ENCODE data around the gene MTARC2.
A peak's percentile ranks its signal among the peaks of the same experiment; 100 is the strongest.

The MTARC2 gene

GRCh38 chr1:220748089-220748934 is at the start of gene MTARC2:
Gene MTARC2 (plus strand): TSS chr1:220748322. CDS start chr1:220748532, 210 bp downstream.
- in situ Hi-C loops (cut with HindIII; ENCODE audit: low pct_unique_long_range_greater_than_20kb, low sequenced_read_pairs), result no loop called here
- peak; percentile 86 to 96 for DNase-seq (ENCODE audit: low read depth in 1 of 2, low spot score in 1 of 2)
- TF ChIP-seq JUND (IDR thresholded peaks at IDR 0.05; ENCODE audit: low read depth), result no peak

GRCh38 chr1:220698607-220699016 is 49.5 kb upstream of the MTARC2 start:
- DNase-seq (ENCODE audit: low read depth in 1 of 2, low spot score in 1 of 2), result no peak
- in situ Hi-C loops (cut with HindIII; ENCODE audit: low pct_unique_long_range_greater_than_20kb, low sequenced_read_pairs), result no loop called here
- no peak for TF ChIP-seq JUND (IDR thresholded peaks at IDR 0.05; ENCODE audit: low read depth)

GRCh38 chr1:220699044-220699443 is 49.1 kb upstream of the MTARC2 start:
- in situ Hi-C loops (cut with HindIII; ENCODE audit: low pct_unique_long_range_greater_than_20kb, low sequenced_read_pairs), result no loop called here

GRCh38 chr1:220700556-220701179 is 47.5 kb upstream of the MTARC2 start:
- in situ Hi-C loops (cut with HindIII; ENCODE audit: low pct_unique_long_range_greater_than_20kb, low sequenced_read_pairs), result no loop called here
- DNase-seq (ENCODE audit: low read depth in 1 of 2, low spot score in 1 of 2), result peak in 1 of 2 experiments; percentile 52
- no peak for TF ChIP-seq JUND (IDR thresholded peaks at IDR 0.05; ENCODE audit: low read depth)

More at GRCh38 chr1:220699044-220699443, 49.1 kb upstream of the MTARC2 start:
- TF ChIP-seq JUND (IDR thresholded peaks at IDR 0.05; ENCODE audit: low read depth), result no peak
- DNase-seq (ENCODE audit: low read depth in 1 of 2, low spot score in 1 of 2), result no peak

DNA sequence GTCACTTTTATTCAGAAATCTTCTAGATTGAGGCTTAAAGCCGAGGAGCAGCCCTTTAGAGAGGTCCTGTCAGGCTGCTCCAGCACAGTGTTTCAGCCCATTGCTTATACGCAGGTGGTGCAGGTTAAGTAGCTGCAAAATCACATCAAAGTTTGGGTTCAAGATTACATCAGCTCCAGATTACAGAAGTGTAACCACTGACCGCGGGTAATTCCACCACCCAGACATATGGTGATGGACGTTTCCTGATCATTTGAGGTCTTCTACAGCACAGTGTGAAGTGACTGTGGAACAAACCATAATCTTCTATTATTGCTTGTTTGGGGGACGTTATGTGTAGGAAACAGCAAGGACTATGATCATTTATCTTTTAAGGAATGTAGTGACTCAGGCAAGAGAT is 46.1 kb upstream of the MTARC2 start:
- DNase-seq (ENCODE audit: low read depth in 1 of 2, low spot score in 1 of 2), result no peak
- TF ChIP-seq JUND (IDR thresholded peaks at IDR 0.05; ENCODE audit: low read depth), result no peak
- in situ Hi-C loops (cut with HindIII; ENCODE audit: low pct_unique_long_range_greater_than_20kb, low sequenced_read_pairs), result no loop called here

DNA sequence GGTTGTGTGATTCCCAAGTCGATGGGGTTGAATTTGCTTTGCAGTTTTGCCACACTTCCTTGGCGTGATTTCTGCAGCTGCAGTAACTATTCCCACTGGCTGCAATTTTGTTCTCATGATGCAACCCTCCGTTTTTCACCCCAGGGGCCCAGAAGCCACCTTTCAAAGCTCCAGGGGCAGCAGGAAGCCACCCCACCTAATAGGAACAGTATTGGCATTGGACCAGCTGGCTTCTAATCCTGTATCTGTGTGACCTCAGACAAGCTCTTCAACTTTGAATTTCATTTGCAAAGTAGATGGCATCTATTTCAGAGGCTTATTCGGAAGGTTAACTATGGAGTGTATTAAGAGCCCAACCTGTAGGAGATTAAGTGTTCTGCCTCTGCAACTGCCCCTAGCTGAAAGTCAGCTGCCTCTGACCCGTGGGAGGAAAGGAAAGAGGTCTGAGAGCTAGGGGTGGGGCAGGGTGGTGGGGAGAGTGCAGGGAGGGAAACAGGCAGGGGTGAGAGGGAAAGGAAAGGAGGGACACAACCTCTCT is 45.3 kb upstream of the MTARC2 start:
- in situ Hi-C loops (cut with HindIII; ENCODE audit: low pct_unique_long_range_greater_than_20kb, low sequenced_read_pairs), result no loop called here
- TF ChIP-seq JUND (IDR thresholded peaks at IDR 0.05; ENCODE audit: low read depth), result no peak
- DNase-seq (ENCODE audit: low read depth in 1 of 2, low spot score in 1 of 2), result no peak

GRCh38 chr1:220703305-220703704 is 44.8 kb upstream of the MTARC2 start:
- in situ Hi-C loops (cut with HindIII; ENCODE audit: low pct_unique_long_range_greater_than_20kb, low sequenced_read_pairs), result no loop called here
- DNase-seq (ENCODE audit: low read depth in 1 of 2, low spot score in 1 of 2), result no peak
- TF ChIP-seq JUND (IDR thresholded peaks at IDR 0.05; ENCODE audit: low read depth), result no peak

GRCh38 chr1:220705782-220706181 is 42.3 kb upstream of the MTARC2 start:
- no peak for DNase-seq (ENCODE audit: low read depth in 1 of 2, low spot score in 1 of 2)
- no peak for TF ChIP-seq JUND (IDR thresholded peaks at IDR 0.05; ENCODE audit: low read depth)
- in situ Hi-C loops (cut with HindIII; ENCODE audit: low pct_unique_long_range_greater_than_20kb, low sequenced_read_pairs), result no loop called here

- no peak for DNase-seq (ENCODE audit: low read depth in 1 of 2, low spot score in 1 of 2)
- in situ Hi-C loops (cut with HindIII; ENCODE audit: low pct_unique_long_range_greater_than_20kb, low sequenced_read_pairs), result no loop called here
- no peak for TF ChIP-seq JUND (IDR thresholded peaks at IDR 0.05; ENCODE audit: low read depth)
Observed at GRCh38 chr1:220706480-220706879, 41.6 kb upstream of the MTARC2 start.

DNA sequence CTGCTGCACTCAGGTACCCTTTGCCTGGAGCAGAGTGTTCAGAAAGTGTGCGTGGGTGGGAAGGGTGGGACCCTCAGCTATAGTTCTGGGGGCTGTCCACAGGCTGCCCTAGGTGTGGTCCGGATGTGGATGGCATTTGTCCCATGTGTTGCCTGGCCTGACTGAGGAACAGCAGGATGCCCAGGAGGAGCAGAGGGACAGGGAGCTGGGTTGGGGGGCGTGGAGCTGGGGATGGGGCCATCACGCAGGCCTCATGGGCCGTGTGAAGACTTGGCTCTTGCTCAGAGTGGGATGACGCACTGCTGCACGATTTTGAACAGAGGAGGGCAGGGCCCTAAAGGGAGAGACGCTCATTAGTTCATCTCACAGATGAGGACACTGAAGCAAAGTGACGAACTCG is 41.0 kb upstream of the MTARC2 start:
- no peak for DNase-seq (ENCODE audit: low read depth in 1 of 2, low spot score in 1 of 2)
- no peak for TF ChIP-seq JUND (IDR thresholded peaks at IDR 0.05; ENCODE audit: low read depth)
- in situ Hi-C loops (cut with HindIII; ENCODE audit: low pct_unique_long_range_greater_than_20kb, low sequenced_read_pairs), result no loop called here

- in situ Hi-C loops (cut with HindIII; ENCODE audit: low pct_unique_long_range_greater_than_20kb, low sequenced_read_pairs), result no loop called here
- TF ChIP-seq JUND (IDR thresholded peaks at IDR 0.05; ENCODE audit: low read depth), result no peak
- no peak for DNase-seq (ENCODE audit: low read depth in 1 of 2, low spot score in 1 of 2)
Observed at GRCh38 chr1:220708244-220708643, 39.9 kb upstream of the MTARC2 start.

- in situ Hi-C loops (cut with HindIII; ENCODE audit: low pct_unique_long_range_greater_than_20kb, low sequenced_read_pairs), result no loop called here
- TF ChIP-seq JUND (IDR thresholded peaks at IDR 0.05; ENCODE audit: low read depth), result no peak
- DNase-seq (ENCODE audit: low read depth in 1 of 2, low spot score in 1 of 2), result peak in 1 of 2 experiments; percentile 54
Observed at GRCh38 chr1:220708936-220709801, 39.0 kb upstream of the MTARC2 start.
